WERI-Rb-1 (cell line): ENCODE measurements around the gene GPR132.

Source experiments
- DNase-seq: peaks from one replicate; pipeline ENCODE4 v3.0.0-alpha.2; 2020
- H3K27ac ChIP-seq: fragments of 250-450 bp; sonication (Bioruptor Pico); 2 replicates; pipeline ENCODE4 v1.5.1; 2020; ENCODE audit warnings: mild to moderate bottlenecking, moderate library complexity
- H3K27me3 ChIP-seq: fragments of 250-450 bp; sonication (Bioruptor Pico); 2 replicates; pipeline ENCODE4 v1.5.1; 2021; ENCODE audit warnings: mild to moderate bottlenecking, low read depth, moderate library complexity; ENCODE audit not compliant: insufficient read depth, severe bottlenecking
- H3K36me3 ChIP-seq: fragments of 250-450 bp; sonication (Bioruptor Pico); 2 replicates; pipeline ENCODE4 v1.5.1; 2020; ENCODE audit warnings: mild to moderate bottlenecking, moderate library complexity
- H3K4me3 ChIP-seq: 2 replicates; pipeline ENCODE4 v1.5.1; 2011; ENCODE audit warnings: low read depth, mild to moderate bottlenecking, control low read depth, low read length
- H3K9me3 ChIP-seq: fragments of 250-450 bp; sonication (Bioruptor Pico); 2 replicates; pipeline ENCODE4 v1.5.1; 2021; ENCODE audit warnings: mild to moderate bottlenecking, moderate library complexity; ENCODE audit not compliant: severe bottlenecking
- TF ChIP-seq, protein P1 (sequence below): IDR thresholded peaks from 2 replicates; pipeline ENCODE4 v1.5.1; 2011; ENCODE audit warnings: low read depth, mild to moderate bottlenecking, control low read depth, inconsistent platforms, low read length

GPR132 gene

GRCh38 chr14:105046891-105047282, 18.3 kb downstream of the GPR132 start:
- Histone ChIP-seq H3K27me3 (no peaks in the 10 kb centered on the region), H3K36me3 (no peaks in the 10 kb centered on the region), H3K4me3 (no peak overlapping the region), H3K27ac (no peak overlapping the region), H3K9me3 (no peaks in the 10 kb centered on the region)
- TF ChIP-seq, protein P1, sequence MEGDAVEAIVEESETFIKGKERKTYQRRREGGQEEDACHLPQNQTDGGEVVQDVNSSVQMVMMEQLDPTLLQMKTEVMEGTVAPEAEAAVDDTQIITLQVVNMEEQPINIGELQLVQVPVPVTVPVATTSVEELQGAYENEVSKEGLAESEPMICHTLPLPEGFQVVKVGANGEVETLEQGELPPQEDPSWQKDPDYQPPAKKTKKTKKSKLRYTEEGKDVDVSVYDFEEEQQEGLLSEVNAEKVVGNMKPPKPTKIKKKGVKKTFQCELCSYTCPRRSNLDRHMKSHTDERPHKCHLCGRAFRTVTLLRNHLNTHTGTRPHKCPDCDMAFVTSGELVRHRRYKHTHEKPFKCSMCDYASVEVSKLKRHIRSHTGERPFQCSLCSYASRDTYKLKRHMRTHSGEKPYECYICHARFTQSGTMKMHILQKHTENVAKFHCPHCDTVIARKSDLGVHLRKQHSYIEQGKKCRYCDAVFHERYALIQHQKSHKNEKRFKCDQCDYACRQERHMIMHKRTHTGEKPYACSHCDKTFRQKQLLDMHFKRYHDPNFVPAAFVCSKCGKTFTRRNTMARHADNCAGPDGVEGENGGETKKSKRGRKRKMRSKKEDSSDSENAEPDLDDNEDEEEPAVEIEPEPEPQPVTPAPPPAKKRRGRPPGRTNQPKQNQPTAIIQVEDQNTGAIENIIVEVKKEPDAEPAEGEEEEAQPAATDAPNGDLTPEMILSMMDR = no peak
- DNase-seq = no peak

DNA sequence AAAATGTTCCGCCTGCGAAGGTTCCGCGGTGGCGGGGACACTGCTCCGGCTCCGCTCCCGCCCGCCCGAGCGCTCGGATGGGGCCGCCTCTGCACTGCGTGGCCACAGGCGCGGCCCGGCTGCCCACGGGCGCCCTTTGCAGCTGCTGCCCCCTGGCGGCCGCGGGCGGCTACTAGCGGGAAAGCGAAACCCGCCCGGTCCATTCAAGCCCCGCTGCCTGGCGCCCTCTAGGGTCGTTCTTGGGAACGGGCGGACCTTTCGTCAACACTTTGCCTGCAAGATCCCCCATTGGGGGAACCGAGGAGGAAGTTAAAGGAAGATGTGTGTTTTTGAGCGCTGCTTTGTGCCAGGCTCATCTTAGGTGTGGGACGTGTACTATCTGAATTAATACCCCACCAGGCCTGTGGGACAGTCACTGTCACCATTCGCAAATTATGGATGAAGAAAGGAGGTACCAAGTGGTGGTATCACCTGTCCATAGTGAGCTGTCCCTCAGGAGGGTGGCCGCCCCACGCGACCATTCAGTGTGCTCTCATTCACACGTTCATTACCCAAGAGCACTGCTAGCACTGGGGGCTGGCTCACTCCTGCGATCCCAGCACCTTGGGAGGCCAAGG, 19.4 kb downstream of the GPR132 start:
- H3K27ac ChIP-seq = no peak overlapping the region
- TF ChIP-seq, protein P1 = peak; percentile 97

GRCh38 chr14:105043641-105044040, 21.6 kb downstream of the GPR132 start:
- no peak overlapping the region for H3K4me3 ChIP-seq
- H3K27ac ChIP-seq = no peak overlapping the region
- H3K36me3 ChIP-seq = no peaks in the 10 kb centered on the region
- no peak for DNase-seq
- H3K27me3 ChIP-seq = no peaks in the 10 kb centered on the region
- TF ChIP-seq, protein P1 = no peak
- H3K9me3 ChIP-seq = no peaks in the 10 kb centered on the region

More for the DNA sequence above, 19.4 kb downstream of the GPR132 start:
- no peaks in the 10 kb centered on the region for H3K27me3 ChIP-seq
- no peaks in the 10 kb centered on the region for H3K36me3 ChIP-seq
- H3K4me3 ChIP-seq = no peak overlapping the region
- no peaks in the 10 kb centered on the region for H3K9me3 ChIP-seq
- peak; percentile 86 for DNase-seq

GRCh38 chr14:105042813-105043212, 22.4 kb downstream of the GPR132 start:
- Histone ChIP-seq H3K36me3 (no peaks in the 10 kb centered on the region), H3K9me3 (no peaks in the 10 kb centered on the region)
- TF ChIP-seq, protein P1 = no peak

GRCh38 chr14:105041841-105042765, 23.1 kb downstream of the GPR132 start:
- Histone ChIP-seq H3K4me3 (no peak overlapping the region), H3K27me3 (no peaks in the 10 kb centered on the region), H3K27ac (peak overlapping the region; percentile 60), H3K36me3 (no peaks in the 10 kb centered on the region), H3K9me3 (no peaks in the 10 kb centered on the region)
- TF ChIP-seq, protein P1 = no peak
- peak; percentile 81 for DNase-seq

More at GRCh38 chr14:105042813-105043212, 22.4 kb downstream of the GPR132 start:
- DNase-seq = no peak
- peak overlapping the region; percentile 60 for H3K27ac ChIP-seq
- H3K27me3 ChIP-seq = no peaks in the 10 kb centered on the region
- H3K4me3 ChIP-seq = no peak overlapping the region
